Activated CD8-positive, alpha-beta memory T cell treated with anti-CD3 and anti-CD28 coated beads for 24 hours (primary cell): Measurements from ENCODE around the gene SLC26A6.
A peak's percentile ranks its signal among the peaks of the same experiment; 100 is the strongest.

Source experiments
- DNase-seq: peaks from one replicate; pipeline ENCODE4 v3.0.0-alpha.2; 2020

SLC26A6 gene

DNA sequence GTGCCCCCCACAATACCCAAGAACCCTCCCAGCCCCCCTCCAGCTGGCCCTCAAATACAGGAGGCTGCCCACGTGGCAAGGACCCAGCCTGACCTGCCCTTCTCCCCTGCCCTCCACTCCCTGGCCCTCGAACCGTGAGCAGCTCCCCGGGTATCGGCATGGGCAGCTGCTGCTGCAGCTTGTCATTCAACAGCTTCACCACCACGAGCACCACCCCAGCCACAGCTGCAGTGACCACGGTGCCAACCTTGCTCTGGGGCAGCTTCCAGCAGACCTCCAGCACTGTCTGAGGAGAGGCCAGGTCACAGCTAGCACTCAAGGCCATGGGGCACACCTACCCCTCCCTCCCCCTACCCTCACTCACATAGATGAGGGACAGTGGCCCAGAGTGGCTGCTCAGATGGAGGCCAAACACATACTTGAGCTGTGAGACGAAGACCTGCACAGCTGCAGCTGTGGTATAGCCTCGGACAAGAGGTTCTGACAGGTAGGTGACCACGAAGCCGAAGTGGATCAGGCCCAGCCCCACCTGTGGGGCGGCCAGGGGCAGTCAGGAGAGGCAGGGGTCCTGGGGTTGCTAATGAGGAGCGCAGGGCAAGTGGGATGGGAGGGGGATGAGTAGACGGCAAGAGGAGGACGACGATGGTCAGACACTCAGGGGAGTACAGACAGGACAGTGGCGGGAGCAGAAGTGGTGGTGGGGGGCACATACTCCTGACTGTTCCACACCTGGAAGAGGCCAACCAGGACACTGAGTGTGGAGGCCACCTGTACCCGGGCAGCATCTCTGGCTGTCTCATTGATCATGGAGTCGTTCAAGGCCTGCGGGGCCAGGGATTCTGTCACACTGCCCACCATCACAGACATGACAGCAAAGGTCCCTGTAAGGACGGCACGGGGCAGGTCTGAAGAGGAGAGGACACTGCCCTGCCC, 3.5 kb downstream of the SLC26A6 start:
- no peak for DNase-seq

DNA sequence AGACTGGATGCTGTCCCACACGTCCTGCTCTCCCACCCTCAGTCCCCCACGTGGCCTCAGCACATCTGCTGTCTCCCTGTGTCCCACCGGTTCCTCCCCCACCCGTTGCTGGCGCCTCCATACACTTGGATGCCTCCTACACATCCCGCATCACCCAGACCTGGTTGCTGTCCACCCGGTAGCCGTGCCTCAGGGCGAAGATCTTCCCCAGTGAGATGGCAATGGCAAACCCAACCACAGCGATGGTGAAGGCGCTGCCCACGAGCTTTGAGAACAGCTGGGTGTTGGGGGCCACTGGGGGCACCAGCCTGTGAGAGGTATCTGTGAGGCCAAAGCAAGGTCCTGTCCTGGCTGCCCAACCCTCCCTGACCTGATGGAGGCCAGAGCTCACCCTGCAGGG, 4.4 kb downstream of the SLC26A6 start:
- DNase-seq, result no peak

DNA sequence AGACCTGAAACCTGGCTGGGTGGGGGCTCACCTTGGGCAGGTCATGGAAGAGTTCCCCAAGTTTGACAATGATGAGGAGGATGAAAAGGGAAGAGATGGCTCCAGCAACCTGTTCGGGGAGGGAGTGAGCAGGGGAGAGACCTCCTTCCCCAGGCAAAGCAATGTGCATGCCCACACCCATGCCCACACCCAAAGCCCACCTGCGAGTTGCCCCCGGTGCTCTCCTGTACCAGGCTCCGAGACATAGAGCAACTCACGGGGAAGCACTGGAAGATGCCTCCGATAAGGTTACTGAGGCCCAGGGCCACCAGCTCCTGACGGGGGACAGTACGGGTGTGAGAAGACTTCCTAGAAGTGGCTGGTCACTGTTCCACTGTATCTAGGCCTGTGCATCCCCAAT, 4.9 kb downstream of the SLC26A6 start:
- no peak for DNase-seq

DNA sequence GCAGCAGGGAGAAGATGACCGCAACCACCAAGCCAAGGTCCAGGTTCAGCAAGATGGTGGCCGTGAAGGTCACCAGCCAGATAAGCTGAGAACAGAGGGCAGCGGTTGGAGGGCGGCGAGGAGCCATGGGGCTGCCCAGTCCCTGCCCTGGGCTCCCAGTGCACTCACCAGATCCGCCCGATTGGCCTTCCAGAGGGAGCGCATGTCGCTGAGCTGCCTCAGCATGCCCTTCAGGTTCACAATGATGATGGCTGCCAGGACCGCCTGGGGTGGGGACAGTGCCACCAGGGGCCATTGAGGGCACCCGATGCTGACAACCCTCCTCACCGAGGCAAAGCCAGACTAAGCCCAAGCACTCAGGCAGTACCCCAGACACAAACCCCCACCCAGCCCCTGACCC, 5.4 kb downstream of the SLC26A6 start:
- DNase-seq, result no peak

DNA sequence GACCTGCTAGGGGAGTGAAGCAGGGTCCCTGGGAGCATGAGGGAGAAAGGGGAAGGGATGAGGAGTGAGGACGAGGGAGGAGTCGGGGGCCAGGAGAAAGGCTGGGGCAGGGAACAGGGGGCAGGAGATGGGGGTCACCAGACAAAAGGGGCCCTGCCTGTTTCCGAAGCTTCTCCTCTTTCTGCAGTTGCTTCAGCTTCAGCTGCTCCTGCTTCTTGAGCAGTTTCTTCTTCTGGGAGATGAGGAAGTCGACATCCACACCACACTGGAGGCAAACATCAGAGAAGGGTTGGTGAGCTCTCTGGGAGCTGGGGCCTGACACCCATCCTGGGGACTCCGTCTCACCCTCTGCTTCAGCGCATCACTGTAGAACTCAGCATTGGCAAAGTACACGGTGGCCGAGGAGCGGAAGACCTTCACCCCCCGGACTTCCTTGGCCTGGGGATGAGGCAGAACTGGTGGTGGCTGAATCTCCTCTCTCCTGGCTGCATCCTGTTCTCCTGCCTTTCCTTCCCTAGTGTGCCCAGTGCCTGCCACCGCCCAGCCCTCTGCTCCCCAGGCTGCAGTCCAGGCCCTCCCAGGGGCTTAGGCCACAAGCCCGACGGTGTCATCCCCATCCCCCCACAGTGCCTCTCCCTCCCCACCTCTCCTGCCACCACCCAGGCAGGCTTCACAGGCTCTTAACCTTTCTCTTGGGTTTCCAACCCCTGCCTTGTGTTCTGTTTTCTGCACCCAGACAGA, 6.8 kb downstream of the SLC26A6 start:
- DNase-seq, result no peak

- DNase-seq, result no peak
These were observed 9.7 kb downstream of the SLC26A6 start for GRCh38 chr3:48625600-48625999.

- no peak for DNase-seq
These were observed 10.5 kb downstream of the SLC26A6 start for GRCh38 chr3:48624767-48625166.

DNA sequence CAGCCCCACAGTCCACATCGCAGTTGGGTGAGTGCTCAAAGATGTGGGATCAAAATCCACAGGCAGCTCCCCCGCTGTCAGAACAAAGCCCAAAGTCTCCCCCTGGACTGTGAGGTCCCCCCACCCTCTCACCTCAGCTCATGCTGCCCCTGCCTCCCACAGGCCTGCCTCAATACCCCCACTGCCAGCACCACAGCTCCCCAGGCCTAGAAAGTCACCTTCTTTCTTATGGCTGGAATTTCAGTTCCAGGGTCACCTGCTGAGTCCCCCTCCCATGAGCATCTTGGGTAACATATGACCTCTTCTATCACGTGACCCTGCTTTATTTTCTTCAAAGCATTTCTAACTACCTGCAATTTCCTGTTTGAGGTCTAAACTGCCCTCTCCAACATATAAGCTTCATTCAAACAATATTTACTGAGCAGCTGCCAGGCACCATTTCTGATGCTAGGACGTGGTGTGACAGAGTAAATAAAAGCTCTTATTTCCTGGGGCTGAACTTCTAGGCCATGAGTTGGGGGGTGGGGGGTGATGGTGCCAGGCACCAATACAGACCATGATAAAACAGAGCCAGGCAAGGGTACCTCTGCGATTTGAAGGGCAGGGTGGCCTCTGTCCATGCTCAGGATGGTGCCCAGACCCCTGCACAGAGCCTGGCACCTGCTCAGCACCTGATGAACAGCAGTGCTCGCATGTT, 11.3 kb downstream of the SLC26A6 start:
- no peak for DNase-seq

DNA sequence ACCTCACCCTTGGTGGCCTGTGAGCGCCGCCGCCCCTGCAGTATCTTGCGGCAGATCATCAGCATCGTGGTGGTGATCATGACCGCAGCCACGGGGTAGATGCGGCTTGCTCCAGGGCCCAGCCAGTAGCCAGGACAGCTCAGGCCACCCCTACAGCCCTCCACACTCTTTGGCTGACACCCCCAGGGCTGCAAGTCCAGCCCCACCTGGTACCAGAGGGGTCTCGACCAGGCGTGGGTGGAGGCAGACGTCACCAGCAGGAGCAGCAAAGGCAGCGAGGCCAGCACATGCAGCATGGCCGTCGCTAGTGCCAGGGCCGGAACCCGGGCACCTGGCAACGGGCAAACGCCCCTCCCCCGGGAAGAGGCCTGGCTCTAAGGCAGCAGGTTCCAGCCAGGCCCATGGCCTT, 13.8 kb downstream of the SLC26A6 start, which contains the start of gene TMEM89:
Gene TMEM89, minus strand, starts transcription at position 309 of the 409 bp plus-strand sequence. Its CDS starts 13 bp downstream, at position 296.
- no peak for DNase-seq

- DNase-seq, result no peak
These were observed 15.4 kb downstream of the SLC26A6 start for GRCh38 chr3:48619541-48620524.

DNA sequence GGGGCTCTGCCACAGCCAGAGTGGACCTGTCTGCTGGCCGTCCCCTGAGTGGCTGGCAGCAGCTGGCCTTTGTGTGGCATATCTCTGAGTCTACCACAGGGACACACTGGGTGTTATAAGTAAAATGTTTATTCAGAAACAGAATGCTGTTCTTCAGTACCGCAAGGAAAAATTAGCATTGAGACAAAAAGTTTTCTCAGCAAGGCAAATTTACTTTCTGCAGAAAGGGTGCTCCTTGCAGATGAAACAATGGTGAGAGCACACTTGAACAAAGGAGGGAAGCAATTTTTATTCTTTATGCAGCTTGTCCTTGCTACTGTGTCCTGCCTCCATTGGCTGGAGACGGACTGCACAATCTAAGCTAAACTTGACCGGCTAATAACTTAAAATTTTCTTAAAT, 17.7 kb downstream of the SLC26A6 start:
- DNase-seq, result no peak

DNA sequence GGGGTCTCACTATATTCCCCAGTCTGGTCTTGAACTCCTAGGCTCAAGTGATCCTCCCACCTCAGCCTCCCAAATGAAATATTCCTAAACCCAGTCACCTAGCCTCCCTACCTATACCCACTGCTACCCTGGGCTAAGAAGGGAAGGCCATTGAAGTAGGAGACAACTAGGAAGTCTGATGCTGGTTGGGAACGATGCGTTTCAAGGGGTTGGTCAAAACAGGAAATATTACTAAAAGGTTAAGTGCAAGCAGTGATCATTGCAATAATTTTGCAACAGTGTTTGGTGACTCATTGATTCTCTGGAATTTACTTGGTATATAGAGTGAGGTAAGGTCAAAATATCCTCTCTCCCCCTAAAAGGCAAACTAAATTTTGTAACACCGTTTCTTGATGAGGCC, 21.2 kb downstream of the SLC26A6 start:
- no peak for DNase-seq

- no peak for DNase-seq
These were observed 23.0 kb downstream of the SLC26A6 start for GRCh38 chr3:48612309-48612708.

DNA sequence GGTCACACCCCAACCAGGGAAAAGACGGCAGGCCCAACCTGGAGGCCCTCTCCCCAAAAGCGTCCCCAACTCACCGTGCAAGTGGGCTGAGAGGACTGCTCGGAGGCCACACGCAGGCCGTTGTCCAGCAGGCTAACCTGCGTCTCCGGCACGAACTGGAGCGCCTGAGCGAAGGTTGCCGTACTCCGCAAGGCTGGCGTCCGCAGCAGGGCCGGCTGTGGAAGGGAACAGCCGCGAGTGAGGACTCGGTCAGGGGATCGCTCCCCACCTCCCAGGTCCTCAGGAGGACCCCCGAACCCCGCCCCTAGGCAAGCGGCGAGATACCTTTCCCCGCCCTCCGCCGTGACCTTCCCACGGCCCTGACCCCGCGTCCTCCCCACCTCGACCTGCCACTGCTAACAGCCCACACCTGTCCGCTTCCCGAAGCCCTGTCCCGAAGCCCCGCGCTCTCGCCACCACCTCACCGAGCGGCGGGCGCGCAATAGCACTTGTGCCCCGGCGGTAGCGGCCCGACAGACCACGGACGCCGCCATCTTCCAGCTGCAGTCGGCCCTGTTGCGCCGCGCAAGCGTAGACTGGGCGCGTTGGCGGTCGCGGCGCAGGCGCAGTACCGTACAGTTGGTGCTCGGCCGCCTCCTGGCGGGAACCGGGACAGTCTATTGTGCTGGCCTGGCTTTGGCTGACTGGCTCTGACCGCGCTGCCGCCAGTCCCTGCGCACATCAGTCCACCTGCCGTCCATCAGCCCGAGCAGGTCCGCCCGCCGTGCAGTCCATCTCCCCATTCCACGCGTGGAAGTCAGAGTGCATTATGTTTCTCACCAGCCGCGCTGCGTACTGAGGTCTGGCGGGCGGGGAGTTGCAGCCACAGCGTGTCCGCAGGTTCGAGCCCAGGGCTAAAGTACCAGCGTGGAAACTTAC, 25.9 kb downstream of the SLC26A6 start, which contains the start of gene UQCRC1:
Gene UQCRC1, minus strand, starts transcription at position 559 of the 918 bp plus-strand sequence. Its CDS starts 26 bp downstream, at position 533.
- peak; percentile 95 for DNase-seq

DNA sequence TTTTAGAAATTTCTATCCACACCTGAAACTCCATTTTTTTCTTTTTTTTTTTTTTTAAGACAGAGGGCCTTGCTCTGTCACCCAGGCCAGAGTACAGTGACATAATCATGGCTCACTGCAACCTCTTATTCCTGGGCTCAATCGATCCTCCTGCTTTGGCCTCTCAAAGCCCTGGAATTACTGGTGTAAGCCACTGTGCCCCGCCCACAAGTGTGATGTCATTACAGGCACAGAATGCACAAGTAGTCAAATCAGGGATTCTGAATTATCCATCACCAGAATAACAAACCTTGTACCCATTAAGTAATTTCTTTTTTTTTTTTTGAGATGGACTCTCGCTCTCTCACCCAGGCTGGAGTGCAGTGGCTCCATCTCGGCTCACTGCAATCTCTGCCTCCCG, 27.7 kb downstream of the SLC26A6 start:
- DNase-seq, result no peak

GRCh38 chr3:48601622-48601994, 33.7 kb downstream of the SLC26A6 start:
- no peak for DNase-seq

DNA sequence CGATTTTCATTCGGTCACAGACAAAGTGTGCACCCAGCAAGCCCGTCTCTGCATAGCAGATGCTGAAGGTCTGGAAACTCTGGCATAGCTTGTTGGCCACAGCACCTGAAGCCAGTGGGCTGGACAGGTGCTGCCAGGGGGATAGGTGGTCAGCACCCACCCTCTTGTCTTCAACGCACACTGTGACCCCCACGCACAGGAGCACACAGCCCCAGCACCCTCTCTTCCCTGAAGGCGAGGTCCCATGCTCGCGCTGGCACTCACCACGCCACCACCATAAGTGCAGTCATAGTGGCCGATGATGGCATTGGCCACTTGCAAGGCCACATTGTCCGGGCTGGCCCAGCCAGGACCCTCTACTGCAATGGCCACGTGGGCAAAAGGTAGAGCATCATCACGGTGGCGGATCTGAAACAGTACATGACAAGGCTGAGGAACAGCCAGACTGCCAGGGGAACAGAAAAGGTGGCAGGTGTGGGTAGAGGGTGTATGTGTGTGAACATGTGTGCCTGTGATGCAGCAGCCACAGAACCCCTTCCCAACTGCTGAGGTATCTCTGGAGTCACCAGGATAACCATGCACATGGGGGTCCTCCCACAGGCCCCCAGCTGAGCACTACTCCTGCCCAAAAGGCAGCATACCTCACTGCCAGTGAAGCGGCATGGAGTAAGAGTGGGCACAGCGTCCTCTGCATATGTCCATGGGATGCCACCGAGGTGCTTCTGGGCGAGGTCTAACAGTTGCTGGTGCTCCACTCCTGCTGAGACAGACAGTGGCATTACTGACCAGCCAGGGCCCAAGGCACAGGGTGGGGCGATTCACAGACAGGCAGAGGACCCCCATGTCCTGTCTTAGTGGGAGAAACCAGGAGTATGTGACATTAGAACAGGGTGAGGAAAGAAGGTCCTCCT, 34.3 kb downstream of the SLC26A6 start:
- no peak for DNase-seq

GRCh38 chr3:48599509-48600285, 35.6 kb downstream of the SLC26A6 start:
- no peak for DNase-seq

DNA sequence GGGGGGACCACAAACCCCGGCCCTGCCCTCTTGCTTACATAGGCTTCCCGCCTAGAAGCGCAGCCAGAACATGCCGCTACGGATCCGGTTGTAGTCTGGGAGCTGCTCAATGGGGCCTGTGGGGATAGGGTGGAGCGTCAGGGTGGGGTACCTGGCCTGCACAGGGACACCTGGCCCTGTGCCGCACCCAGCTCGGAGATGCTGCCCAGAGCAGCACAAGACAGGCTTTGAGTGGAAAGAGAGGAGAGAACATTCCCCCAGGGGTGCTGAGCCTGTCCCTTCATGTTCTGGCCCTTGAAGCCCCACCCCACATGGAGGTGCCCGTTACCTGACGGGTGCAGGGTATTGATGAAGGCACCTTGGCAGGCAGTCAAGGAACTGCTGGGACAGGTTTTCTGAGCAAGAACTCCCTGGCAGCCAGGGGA, 36.2 kb downstream of the SLC26A6 start:
- no peak for DNase-seq
